GM23248 (cell line): ENCODE data around the gene SNTG2.

ENCODE experiments used
- EZH2 ChIP-seq: fragments of 200-600 bp; sonication (generic); IDR thresholded peaks from 2 replicates; pipeline ENCODE4 v1.6.1; 2018; ENCODE audit warnings: antibody characterized with exemption, mild to moderate bottlenecking; ENCODE audit not compliant: insufficient read depth, poor library complexity, severe bottlenecking
- EZH2phosphoT487 ChIP-seq: fragments of 200-600 bp; sonication (generic); IDR thresholded peaks from 2 replicates; pipeline ENCODE4 v1.6.1; 2018; ENCODE audit warnings: antibody characterized with exemption, moderate library complexity, mild to moderate bottlenecking, low read depth; ENCODE audit not compliant: insufficient read depth

GRCh38 chr2:981258-981657 is 30.6 kb downstream of the SNTG2 start:
- no peak for TF ChIP-seq EZH2
- TF ChIP-seq EZH2phosphoT487 = no peak
